Activated CD4-positive, alpha-beta T cell treated with anti-CD3 and anti-CD28 coated beads for 24 hours (primary cell): ENCODE data around the gene COL5A3.

Experiments used
- DNase-seq, 2 donors: peaks; one replicate each; pipeline ENCODE4 v3.0.0-alpha.2; 2020; ENCODE audit warnings: low read depth in 2 of 2

Gene COL5A3

GRCh38 chr19:10011974-10012373, 1.7 kb upstream of the COL5A3 start:
- no peak for DNase-seq

DNA sequence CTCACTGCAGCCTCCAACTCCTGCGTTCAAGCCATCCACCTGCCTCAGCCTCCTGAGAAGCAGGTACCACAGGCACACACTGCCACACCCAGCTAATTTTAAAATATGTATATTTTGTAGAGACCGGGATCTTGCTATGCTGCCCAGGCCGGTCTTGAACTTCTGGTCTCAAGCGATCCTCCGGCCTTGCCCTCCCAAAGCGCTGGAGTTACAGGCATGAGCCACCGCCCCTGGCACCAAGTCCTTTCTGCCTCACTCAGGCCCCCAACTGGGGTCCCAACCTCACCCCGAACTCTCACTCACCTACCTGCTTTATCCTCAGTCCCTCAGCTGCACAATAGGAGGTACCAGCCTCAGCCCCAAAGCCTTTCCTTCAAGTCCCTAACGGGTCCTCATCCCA, 635 bp upstream of the COL5A3 start:
- no peak for DNase-seq

- DNase-seq: no peak
Observed at GRCh38 chr19:10009714-10010224, 535 bp downstream of the COL5A3 start.

DNA sequence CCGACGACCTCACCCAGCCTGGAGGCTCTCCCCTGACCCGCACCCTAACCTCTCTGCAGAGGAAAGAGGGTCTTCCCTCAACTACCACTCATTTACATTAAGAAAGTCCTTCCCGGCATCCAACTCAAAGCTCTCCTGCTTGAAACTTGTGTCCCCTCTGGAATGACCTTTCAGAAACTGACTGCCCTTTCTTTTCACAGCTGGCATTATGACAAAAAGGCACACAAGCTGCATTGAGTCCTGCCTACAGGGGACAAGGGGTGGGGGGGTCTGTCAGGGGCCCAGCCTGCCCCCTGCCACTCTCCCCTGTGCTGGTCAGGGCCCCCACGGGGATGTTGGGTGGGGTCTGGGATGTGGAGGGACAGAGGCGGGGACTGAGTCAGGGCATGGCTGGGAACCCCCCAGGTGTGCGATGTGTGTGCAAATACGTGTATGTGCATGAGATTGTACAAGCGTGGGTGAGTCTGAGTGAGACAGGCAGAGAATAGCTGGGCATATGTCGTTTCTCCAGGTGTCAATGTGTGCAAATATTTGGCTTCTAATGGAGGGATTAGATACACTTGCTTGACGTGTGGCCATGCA, 2.0 kb downstream of the COL5A3 start:
- no peak for DNase-seq

DNA sequence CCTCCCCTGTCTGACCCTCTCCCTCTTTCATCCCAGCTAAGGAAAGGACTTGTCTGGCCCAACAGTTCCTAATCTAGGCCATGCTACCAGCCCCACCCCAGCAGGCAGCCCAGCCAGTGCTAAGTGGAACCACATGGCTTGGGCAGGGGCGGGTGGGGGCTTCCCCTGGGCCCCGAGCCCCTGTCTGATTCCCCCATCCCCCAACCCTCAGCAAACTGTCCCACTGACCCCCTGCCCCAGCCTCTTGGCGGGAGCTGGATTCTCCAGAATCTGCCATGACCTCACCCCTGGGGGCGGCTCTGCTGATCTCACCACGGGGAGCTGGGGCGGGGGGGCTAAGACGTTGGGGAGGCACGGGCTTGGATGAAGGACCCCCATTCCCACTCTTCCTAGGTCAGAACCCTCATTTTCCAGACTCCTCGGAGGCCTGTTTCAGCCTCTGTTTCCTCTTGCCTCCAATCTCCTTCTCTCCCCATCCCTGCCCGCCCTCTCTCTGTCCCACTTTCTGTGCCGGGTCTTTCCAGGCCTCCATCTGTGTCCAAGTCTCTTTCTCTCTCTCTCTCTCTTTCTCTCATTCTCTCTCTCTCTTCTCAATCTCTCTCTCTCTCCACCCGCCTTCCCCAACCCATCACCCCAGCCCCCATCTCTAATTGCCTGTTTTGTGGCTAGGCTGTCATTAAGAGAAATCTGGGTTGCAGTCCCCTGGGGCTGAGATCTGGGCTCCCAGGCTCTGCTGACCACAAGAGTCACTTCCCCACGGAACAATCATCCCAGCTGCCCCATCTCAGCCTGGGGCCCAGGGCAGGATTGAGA, 2.7 kb downstream of the COL5A3 start:
- no peak for DNase-seq

DNA sequence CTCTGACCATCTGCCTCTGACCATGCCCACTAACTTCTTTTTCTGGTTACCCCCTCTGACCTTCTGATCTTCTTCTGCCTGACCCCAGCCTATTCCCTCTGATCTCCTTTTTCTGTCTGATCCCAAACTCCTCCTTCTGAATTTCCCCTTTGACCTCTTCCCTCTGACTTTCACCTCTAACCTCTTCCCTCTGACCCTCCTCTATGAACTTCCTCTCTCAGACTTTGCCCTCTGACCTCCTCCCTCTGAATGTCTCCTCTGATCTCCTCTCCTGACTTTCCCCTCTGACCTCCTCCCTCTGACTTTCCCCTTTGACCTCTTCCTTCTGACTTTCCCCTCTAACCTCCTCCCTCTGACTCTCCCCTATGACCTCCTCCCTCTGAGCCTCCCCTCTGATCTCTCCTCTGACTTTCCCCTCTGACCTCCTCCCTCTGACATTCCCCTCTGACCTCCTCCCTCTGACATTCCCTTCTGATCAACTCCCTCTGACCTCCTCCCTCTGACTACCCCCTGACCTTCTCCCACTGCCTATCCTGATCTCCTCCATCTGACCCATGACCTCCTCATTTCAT, 3.5 kb downstream of the COL5A3 start:
- DNase-seq: no peak

- no peak for DNase-seq
Observed at GRCh38 chr19:10006335-10006708, 4.0 kb downstream of the COL5A3 start.

DNA sequence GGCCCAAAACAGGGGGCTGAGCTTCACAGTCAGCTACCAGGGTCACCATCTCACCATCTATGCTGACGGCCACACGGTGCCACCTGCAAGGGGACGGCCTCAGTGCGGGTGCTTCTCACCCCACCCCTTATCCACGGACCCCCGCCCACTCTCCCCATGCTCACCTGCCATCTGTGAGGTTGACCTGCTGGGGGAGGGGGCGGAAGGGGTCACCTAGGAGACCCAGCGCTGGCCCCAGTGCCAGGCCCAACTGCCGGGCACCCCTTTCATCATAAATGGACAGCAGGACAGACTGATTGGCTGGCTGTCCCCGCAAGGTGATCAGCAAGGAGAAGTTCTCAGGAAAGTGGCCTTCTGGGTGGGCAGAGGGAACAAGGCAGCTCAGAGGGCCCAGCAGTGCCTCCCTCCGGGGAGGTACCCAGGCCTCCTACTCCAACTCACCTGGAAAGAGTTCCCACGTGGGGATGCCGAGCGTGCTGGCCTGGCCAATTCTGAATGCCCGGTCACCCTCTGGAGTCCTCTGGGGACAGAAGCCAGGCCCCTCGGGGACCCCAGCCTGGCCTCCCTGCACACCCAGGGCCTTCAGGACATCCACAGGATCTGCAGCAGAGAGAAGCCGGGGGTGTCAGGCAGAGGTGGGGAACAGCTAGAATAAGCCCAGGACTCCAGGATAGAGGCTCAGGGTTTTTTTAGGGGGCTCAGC, 4.5 kb downstream of the COL5A3 start:
- no peak for DNase-seq

DNA sequence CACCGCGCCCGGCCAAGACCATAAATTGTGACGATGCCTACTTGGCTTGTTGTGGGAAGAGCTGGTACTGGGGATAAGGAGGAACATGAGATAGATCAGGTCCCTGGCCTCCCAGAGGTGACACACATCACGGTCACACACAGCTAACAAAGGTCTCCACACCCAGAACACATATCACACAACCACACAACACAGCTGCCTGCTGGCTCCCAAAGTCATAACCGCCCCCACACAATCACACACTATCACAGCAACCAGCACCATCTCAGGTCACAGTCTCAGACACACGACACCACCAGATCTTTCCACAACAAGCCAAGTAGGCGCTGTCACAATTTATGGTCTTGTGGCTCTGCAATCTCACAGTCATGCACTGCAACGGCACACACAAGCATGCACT, 5.7 kb downstream of the COL5A3 start:
- no peak for DNase-seq

DNA sequence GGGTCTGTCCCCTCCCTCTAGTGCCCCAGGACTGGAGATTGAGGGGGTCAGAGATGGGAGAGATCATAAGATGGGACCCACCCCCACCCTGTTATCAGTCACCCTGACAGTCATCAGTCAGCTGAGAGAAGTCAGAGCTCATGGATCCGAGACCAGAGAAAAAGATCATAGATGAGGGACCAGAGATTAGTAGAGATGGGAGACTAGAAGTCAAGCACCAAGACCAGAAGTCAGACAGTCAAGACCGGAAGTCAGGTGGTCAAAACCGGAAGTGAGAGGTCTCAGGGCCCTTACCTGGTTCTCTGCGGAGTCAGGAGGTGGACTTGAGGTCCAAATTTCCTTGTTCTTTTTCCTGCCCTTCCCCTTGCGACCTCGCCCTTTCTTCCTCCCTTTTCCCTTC, 7.0 kb downstream of the COL5A3 start:
- no peak for DNase-seq

DNA sequence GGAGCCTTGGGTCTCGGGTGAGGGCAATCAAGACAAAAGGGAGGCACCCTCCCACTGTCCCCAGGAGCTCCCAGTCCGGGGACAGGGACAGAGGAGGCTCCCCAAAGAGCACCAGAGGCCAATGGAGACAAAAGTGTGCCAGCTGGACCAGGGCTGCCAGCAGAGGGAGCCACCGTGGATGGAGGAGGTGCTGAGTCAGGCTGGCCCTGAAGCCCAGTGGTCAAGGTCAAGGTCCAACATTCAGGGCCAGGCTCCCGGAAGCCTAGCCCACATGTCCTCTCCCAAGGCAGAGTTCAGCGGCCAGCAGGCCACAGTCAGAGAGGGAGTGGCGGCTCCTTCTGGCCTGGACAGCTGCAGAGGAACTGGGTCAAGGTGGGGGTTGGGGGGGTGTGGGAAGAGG, 8.4 kb downstream of the COL5A3 start:
- no peak for DNase-seq

DNA sequence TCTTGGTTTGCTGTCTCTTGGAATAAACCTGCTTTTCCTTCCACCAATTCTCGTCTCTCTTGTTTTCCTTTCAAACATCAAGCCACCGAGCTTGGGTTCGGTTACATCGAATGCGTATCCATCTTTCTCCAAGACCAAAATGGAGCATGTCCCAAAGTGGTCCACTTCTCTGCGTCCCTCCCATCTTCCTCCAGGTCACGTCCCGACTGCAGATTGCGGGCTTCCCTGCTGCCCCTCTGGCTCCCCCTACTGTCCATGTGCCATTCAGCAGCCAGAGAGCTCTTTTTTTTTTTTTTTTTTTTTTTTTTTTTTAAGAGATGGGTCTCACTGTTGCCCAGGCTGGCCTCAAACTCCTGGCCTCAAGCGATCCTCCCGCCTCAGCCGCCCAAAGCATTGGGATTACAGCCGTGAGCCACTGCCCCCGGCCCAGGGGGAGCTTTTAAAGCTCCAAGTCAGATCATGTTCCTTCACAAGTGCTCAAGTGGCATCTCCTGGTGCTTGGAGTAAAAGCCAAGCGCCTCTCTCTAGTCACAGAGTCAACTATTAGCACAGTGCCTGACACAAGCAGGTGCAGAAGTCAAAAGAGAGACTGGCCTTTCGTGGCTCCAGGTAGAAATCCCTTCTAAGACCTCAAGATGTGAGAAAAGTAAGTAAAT, 10.0 kb downstream of the COL5A3 start:
- peak; percentile 46 to 60 for DNase-seq

GRCh38 chr19:9996541-9996940, 13.8 kb downstream of the COL5A3 start:
- DNase-seq: no peak

- no peak for DNase-seq
Observed at GRCh38 chr19:9995999-9996398, 14.3 kb downstream of the COL5A3 start.

GRCh38 chr19:9995084-9995483, 15.2 kb downstream of the COL5A3 start:
- no peak for DNase-seq

GRCh38 chr19:9991425-9992191, 18.7 kb downstream of the COL5A3 start:
- no peak for DNase-seq

- no peak for DNase-seq
Observed at GRCh38 chr19:9989504-9989903, 20.8 kb downstream of the COL5A3 start.

DNA sequence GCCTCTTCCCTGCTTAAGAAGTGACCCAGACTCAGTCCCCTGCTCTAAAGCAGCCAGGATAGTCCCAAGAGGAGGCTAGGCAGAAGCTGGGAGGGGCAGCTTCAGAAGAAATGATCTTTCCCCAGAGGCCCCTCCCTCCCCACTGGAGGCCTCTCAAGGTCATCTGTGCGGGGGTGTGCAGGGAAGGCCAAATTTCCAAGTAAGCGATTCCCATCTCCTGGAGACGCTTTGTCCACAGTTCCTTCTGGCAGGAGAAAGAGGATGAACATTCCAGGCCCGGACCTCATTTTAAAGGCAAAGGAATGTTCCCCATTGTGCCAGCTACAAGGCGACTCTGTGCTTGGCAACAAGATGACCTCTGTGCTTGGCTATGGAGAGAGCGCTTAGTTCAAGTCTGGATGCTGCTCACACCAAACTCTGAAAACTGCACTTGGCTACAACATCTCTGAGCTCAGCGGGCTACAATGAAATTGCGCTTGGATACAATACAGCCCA, 23.5 kb downstream of the COL5A3 start:
- DNase-seq: no peak

DNA sequence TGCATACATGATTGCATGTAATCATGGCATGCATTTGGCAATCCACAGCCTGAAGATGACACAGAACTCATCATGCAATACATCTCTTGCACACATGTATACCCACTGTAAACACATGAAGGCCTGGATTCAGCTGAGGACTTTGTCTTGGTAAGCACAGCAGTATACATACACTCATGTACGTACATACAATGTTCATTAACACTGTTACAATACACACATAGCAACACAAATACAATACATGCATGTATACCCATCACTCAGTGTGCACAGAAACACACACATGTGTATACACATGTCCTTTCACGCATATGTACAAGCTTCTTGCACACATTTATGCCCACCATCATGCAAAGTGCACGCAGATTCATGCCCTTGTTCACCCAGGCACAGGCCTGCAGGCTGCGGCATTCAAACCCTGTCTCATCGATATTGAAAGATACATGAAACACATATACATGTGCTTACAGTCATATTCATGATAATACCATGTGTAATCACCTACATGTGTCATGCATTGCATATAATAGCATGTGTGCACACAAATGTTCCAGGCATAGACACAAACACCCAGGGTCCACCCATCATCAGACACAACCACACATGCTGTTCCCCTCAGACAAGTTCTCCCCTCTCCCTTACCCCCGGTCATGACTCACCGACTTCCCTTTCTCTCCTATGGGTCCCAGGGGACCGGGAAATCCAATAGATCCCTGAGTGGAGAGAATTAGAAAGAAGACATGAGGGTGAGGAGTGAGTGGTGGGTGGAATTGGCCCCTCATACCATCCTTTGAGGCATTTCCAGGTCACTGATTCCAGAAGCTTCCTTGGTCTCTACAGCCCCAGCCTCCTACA, 28.7 kb downstream of the COL5A3 start:
- DNase-seq: no peak

- DNase-seq: no peak
Observed at GRCh38 chr19:9972103-9972502, 38.2 kb downstream of the COL5A3 start.
